GM23338 (cell line): ENCODE results near the gene FGD3. TPM values are rescaled to one million over a fixed set of nuclear protein-coding genes. Genes with fewer than 3 reads are reported as not detected.

Experiments used
- ATAC-seq: fragments of 200-7000 bp; cut with Tn5 transposase; 3 replicates; pipeline ENCODE4 v1.9.1; 2020
- DNase-seq: peaks from one replicate; pipeline ENCODE4 v3.0.0-alpha.2; 2015; ENCODE audit warnings: low spot score
- H2AFZ ChIP-seq: fragments of 200-600 bp; sonication (generic); 2 replicates; pipeline ENCODE4 v1.8.0; 2016; ENCODE audit warnings: antibody characterized with exemption, mild to moderate bottlenecking, moderate library complexity
- H3F3A ChIP-seq: fragments of 200-600 bp; sonication (generic); replicated peaks from 2 replicates; pipeline ENCODE4 v1.8.0; 2017; ENCODE audit warnings: antibody characterized with exemption, mixed run types, low read depth
- H3K27ac ChIP-seq: fragments of 200-600 bp; sonication (generic); 2 replicates; pipeline ENCODE4 v1.6.1; 2016; ENCODE audit warnings: low read depth
- H3K27me3 ChIP-seq: fragments of 200-600 bp; sonication (generic); 2 replicates; pipeline ENCODE4 v1.8.0; 2016; ENCODE audit warnings: mild to moderate bottlenecking, mixed run types, moderate library complexity; ENCODE audit not compliant: insufficient read depth
- H3K36me3 ChIP-seq: fragments of 200-600 bp; sonication (generic); 2 replicates; pipeline ENCODE4 v1.8.0; 2016; ENCODE audit warnings: mild to moderate bottlenecking; ENCODE audit not compliant: insufficient read depth
- H3K4me1 ChIP-seq: fragments of 200-600 bp; sonication (generic); 2 replicates; pipeline ENCODE4 v1.8.0; 2016; ENCODE audit warnings: mild to moderate bottlenecking, moderate library complexity; ENCODE audit not compliant: insufficient read depth
- H3K4me2 ChIP-seq: fragments of 200-600 bp; sonication (generic); 2 replicates; pipeline ENCODE4 v1.7.1; 2017; ENCODE audit warnings: mixed run types
- H3K4me3 ChIP-seq: fragments of 200-600 bp; sonication (generic); 2 replicates; pipeline ENCODE4 v1.6.1; 2016; ENCODE audit warnings: mixed run types
- H3K79me2 ChIP-seq: fragments of 200-600 bp; sonication (generic); replicated peaks from 2 replicates; pipeline ENCODE4 v1.8.0; 2017; ENCODE audit warnings: mild to moderate bottlenecking; ENCODE audit not compliant: insufficient read depth
- H3K9me2 ChIP-seq: fragments of 200-600 bp; sonication (generic); 2 replicates; pipeline ENCODE4 v1.8.0; 2017; ENCODE audit not compliant: insufficient read depth
- H4K20me1 ChIP-seq: fragments of 200-600 bp; sonication (generic); replicated peaks from 2 replicates; pipeline ENCODE4 v1.8.0; 2017; ENCODE audit warnings: mild to moderate bottlenecking; ENCODE audit not compliant: insufficient read depth
- H3K27ac Mint-ChIP-seq: 2 replicates; pipeline ENCODE4 v1.8.0; 2020; ENCODE audit warnings: inconsistent platforms, mild to moderate bottlenecking, moderate library complexity, mixed read lengths
- H3K27me3 Mint-ChIP-seq: 3 replicates; pipeline ENCODE4 v1.8.0; 2022; ENCODE audit warnings: low read depth, mild to moderate bottlenecking, moderate library complexity, mixed read lengths, inconsistent platforms; ENCODE audit not compliant: insufficient read depth, poor library complexity
- H3K36me3 Mint-ChIP-seq: 3 replicates; pipeline ENCODE4 v1.8.0; 2021; ENCODE audit warnings: low read depth, mild to moderate bottlenecking, inconsistent platforms, moderate library complexity, mixed read lengths
- H3K4me1 Mint-ChIP-seq: 3 replicates; pipeline ENCODE4 v1.8.0; 2020; ENCODE audit warnings: mild to moderate bottlenecking, inconsistent platforms, mixed read lengths
- H3K4me3 Mint-ChIP-seq: 3 replicates; pipeline ENCODE4 v1.8.0; 2021; ENCODE audit warnings: moderate library complexity, mild to moderate bottlenecking, inconsistent platforms, mixed read lengths
- H3K9me3 Mint-ChIP-seq: 3 replicates; pipeline ENCODE4 v1.8.0; 2020; ENCODE audit warnings: moderate library complexity, mild to moderate bottlenecking, inconsistent platforms, mixed read lengths
- CREB1 ChIP-seq: fragments of 250-450 bp; sonication (Bioruptor Pico); IDR thresholded peaks from 2 replicates; pipeline ENCODE4 v1.5.0; 2020; ENCODE audit warnings: low read depth, mild to moderate bottlenecking, moderate library complexity
- CTCF ChIP-seq, 2 experiments: fragments of 200-600 bp in 1 of 2; sonication (generic) in 1 of 2; conservative IDR thresholded peaks; 2 replicates each; pipeline versions ENCODE4 v1.5.1 to v1.6.1; 2016 to 2017; ENCODE audit warnings: antibody characterized with exemption in 2 of 2, low read depth in 2 of 2, mild to moderate bottlenecking in 2 of 2, moderate library complexity in 1 of 2
- ETS1 ChIP-seq: IDR thresholded peaks from 2 replicates; pipeline ENCODE4 v1.6.1; 2016; ENCODE audit warnings: antibody characterized with exemption
- EZH2 ChIP-seq: fragments of 200-600 bp; sonication (generic); IDR thresholded peaks from one replicate; pipeline ENCODE4 v1.8.0; 2017; ENCODE audit warnings: antibody characterized with exemption, mild to moderate bottlenecking, low read depth; ENCODE audit not compliant: unreplicated experiment
- EZH2phosphoT487 ChIP-seq: fragments of 200-600 bp; sonication (generic); IDR thresholded peaks from one replicate; pipeline ENCODE4 v1.8.1; 2018; ENCODE audit warnings: antibody characterized with exemption; ENCODE audit not compliant: unreplicated experiment
- JUNB ChIP-seq: IDR thresholded peaks from one replicate; pipeline ENCODE4 v1.6.1; 2016; ENCODE audit warnings: antibody characterized with exemption; ENCODE audit not compliant: unreplicated experiment
- NANOG ChIP-seq: IDR thresholded peaks from 2 replicates; pipeline ENCODE4 v1.6.1; 2016; ENCODE audit warnings: antibody characterized with exemption, borderline replicate concordance
- POLR2AphosphoS5 ChIP-seq: IDR thresholded peaks from 2 replicates; pipeline ENCODE4 v1.6.1; 2016; ENCODE audit warnings: antibody characterized with exemption, low read depth
- REST ChIP-seq: IDR thresholded peaks from one replicate; pipeline ENCODE4 v1.6.1; 2018; ENCODE audit warnings: antibody characterized with exemption; ENCODE audit not compliant: unreplicated experiment
- STAT1 ChIP-seq: IDR thresholded peaks from one replicate; pipeline ENCODE4 v1.6.1; 2016; ENCODE audit warnings: antibody characterized with exemption; ENCODE audit not compliant: unreplicated experiment
- ZNF114 ChIP-seq: fragments of 250-450 bp; sonication (Bioruptor Pico); IDR thresholded peaks from 2 replicates; pipeline ENCODE4 v1.5.0; 2020; ENCODE audit warnings: mild to moderate bottlenecking, moderate library complexity
- ZNF331 ChIP-seq: fragments of 250-450 bp; sonication (Bioruptor Pico); IDR thresholded peaks from 2 replicates; pipeline ENCODE4 v1.5.0; 2020; ENCODE audit warnings: low read depth, mild to moderate bottlenecking, moderate library complexity
- ZNF462 ChIP-seq: fragments of 250-450 bp; sonication (Bioruptor Pico); IDR thresholded peaks from 2 replicates; pipeline ENCODE4 v1.5.0; 2020; ENCODE audit warnings: mild to moderate bottlenecking, moderate library complexity
- polyA plus RNA-seq: library from polyadenylated mRNA; unstranded; fragments of >200 nt; fragmentation: Nextera tagmentation; extraction: Ambion mirVana; gene quantifications from 2 replicates; pipeline ENCODE4 v1.2.1, GENCODE V29; 2016
- total RNA-seq: library from RNA; depleted of rRNA; stranded (reverse); fragments of >200 nt; shearing (Covaris generic); gene quantifications from 2 replicates; pipeline ENCODE4 v1.2.3, GENCODE V29; 2014

Gene FGD3
- total and polyA plus RNA-seq, 2 experiments from 2014 or later, result 0.95 to 1.7 TPM

GRCh38 chr9:93085676-93086075 lies 138.4 kb downstream of the FGD3 start:
- DNase-seq (no peak), ATAC-seq (no peak)
- Mint-ChIP-seq H3K4me1 (peaks cover 6% of the 10 kb centered on the region; the same call in 1 of the 3 replicates), H3K27me3 (peaks cover 4% of the 10 kb centered on the region), H3K9me3 (peaks cover 10% of the 10 kb centered on the region; the same call in 2 of the 3 replicates), H3K27ac (no peak overlapping the region), H3K4me3 (no peak overlapping the region), H3K36me3 (peaks cover 10% of the 10 kb centered on the region)
- H3K27me3 ChIP-seq, result no peaks in the 10 kb centered on the region
- H3K9me2 ChIP-seq, result no peaks in the 10 kb centered on the region
- no peaks in the 10 kb centered on the region for H3K36me3 ChIP-seq
- no peak overlapping the region for H3K4me3 ChIP-seq
- no peaks in the 10 kb centered on the region for H3K4me1 ChIP-seq
- H3K27ac ChIP-seq, result no peak overlapping the region
- TF ChIP-seq EZH2phosphoT487, result no peak
- TF ChIP-seq POLR2AphosphoS5, result no peak
- no peak for TF ChIP-seq NANOG
- no peak for TF ChIP-seq ZNF331
- no peak for TF ChIP-seq REST
- TF ChIP-seq JUNB, result no peak
- TF ChIP-seq ZNF462 (CRISPR knock-in tag), result no peak
- TF ChIP-seq CREB1, result no peak
- TF ChIP-seq EZH2, result no peak
- TF ChIP-seq ZNF114 (CRISPR knock-in tag), result no peak
- no peak for TF ChIP-seq CTCF (conservative IDR thresholded peaks at IDR 0.05; ENCODE audit: low read depth in 2 of 2)
- TF ChIP-seq STAT1, result no peak
- no peak for TF ChIP-seq ETS1
- H3K79me2 ChIP-seq, result no peaks in the 10 kb centered on the region
- no peak overlapping the region for H3K4me2 ChIP-seq
- H2AFZ ChIP-seq, result no peak overlapping the region
- H3F3A ChIP-seq, result no peaks in the 10 kb centered on the region
- no peaks in the 10 kb centered on the region for H4K20me1 ChIP-seq
